HCT116 (cell line): Measurements from ENCODE around the gene TMEM240. TPM values are rescaled to one million over a fixed set of nuclear protein-coding genes. Genes with fewer than 3 reads are reported as not detected.

Experiments
- ATAC-seq: fragments of 200-7000 bp; cut with Tn5 transposase; 2 replicates; pipeline ENCODE4 v1.9.1; 2020; ENCODE audit warnings: mild to moderate bottlenecking, moderate library complexity
- BruUV-seq: library from RNA; stranded (reverse); fragments of 400-500 nt; replicated peaks from 2 replicates; lab custom pipeline; 2021; lab: Mats Ljungman, UMichigan
- CTCF ChIA-PET: fragments of 300-600 bp; sonication (Branson Sonifier 250); formaldehyde crosslinking; loops from one replicate; lab custom pipeline; 2021; ENCODE audit warnings: antibody characterized with exemption; lab: Charles Lee
- POLR2A ChIA-PET: fragments of 300-600, 350-600 bp; sonication (Branson Sonifier 250); formaldehyde crosslinking; loops from one replicate; lab custom pipeline; 2021; ENCODE audit warnings: antibody characterized with exemption; lab: Charles Lee
- RAD21 ChIA-PET, 2 experiments: fragments of 300-600 bp; sonication (Branson Sonifier 250); formaldehyde crosslinking; loops; one replicate each; lab custom pipeline; 2023; ENCODE audit warnings: low total read pairs in 2 of 2; ENCODE audit not compliant: uncharacterized antibody in 2 of 2, unreplicated experiment in 2 of 2, low non-redundant PET in 1 of 2; lab: Charles Lee
- DNase-seq: peaks from one replicate; pipeline ENCODE4 v3.0.0-alpha.2; 2010; ENCODE audit warnings: low read depth, low spot score
- H2AFZ ChIP-seq: fragments of 200-600 bp; shearing (Covaris generic), sonication (generic); 2 replicates; pipeline ENCODE4 v1.6.1; 2017; ENCODE audit warnings: low read depth, mixed run types, mixed read lengths, antibody characterized with exemption, low read length; ENCODE audit not compliant: poor library complexity, severe bottlenecking
- H3K27ac ChIP-seq: 2 replicates; pipeline ENCODE4 v1.5.1; 2012; ENCODE audit warnings: low read depth, low read length
- H3K27me3 ChIP-seq: fragments of 200-600 bp; sonication (generic); 2 replicates; pipeline ENCODE4 v1.6.1; 2016; ENCODE audit warnings: mixed run types, low read length, mixed read lengths; ENCODE audit not compliant: insufficient read depth
- H3K36me3 ChIP-seq, 2 experiments: fragments of 200-500 bp in 1 of 2; fragments of 200-600 bp in 1 of 2; sonication (Bioruptor generic) in 1 of 2; sonication (generic) in 1 of 2; 2 replicates each; pipeline versions ENCODE4 v1.5.1 to v1.6.1; 2014 to 2016; ENCODE audit warnings: low read length in 2 of 2, inconsistent platforms in 1 of 2, mixed read lengths in 1 of 2, mixed run types in 1 of 2; ENCODE audit not compliant: insufficient read depth in 2 of 2, control insufficient read depth in 1 of 2
- H3K4me1 ChIP-seq, 2 experiments: fragments of 200-600 bp in 1 of 2; sonication (generic) in 1 of 2; 2 replicates each; pipeline versions ENCODE4 v1.5.1 to v1.6.1; 2012 to 2017; ENCODE audit warnings: low read length in 2 of 2, inconsistent platforms in 1 of 2, mild to moderate bottlenecking in 1 of 2, mixed read lengths in 1 of 2, mixed run types in 1 of 2, moderate library complexity in 1 of 2; ENCODE audit not compliant: insufficient read depth in 2 of 2, control insufficient read depth in 1 of 2
- H3K4me2 ChIP-seq: fragments of 200-600 bp; sonication (generic); 2 replicates; pipeline ENCODE4 v1.6.1; 2017; ENCODE audit warnings: mixed run types, low read length, mixed read lengths
- H3K4me3 ChIP-seq, 2 experiments: fragments of 200-600 bp in 1 of 2; sonication (generic) in 1 of 2; replicated peaks in 1 of 2; 2 replicates each; pipeline ENCODE4 v1.5.1; 2011 to 2016; ENCODE audit warnings: low read length in 2 of 2, control low read depth in 1 of 2, low read depth in 1 of 2, mild to moderate bottlenecking in 1 of 2, mixed read lengths in 1 of 2, mixed run types in 1 of 2
- H3K79me2 ChIP-seq: fragments of 200-600 bp; sonication (generic); 2 replicates; pipeline ENCODE4 v1.6.1; 2017; ENCODE audit warnings: mild to moderate bottlenecking, mixed run types, low read length, moderate library complexity, mixed read lengths; ENCODE audit not compliant: insufficient read depth
- H3K9ac ChIP-seq: fragments of 200-600 bp; sonication (generic); 2 replicates; pipeline ENCODE4 v1.6.1; 2016; ENCODE audit warnings: low read length, mixed read lengths
- H3K9me2 ChIP-seq: fragments of 200-600 bp; sonication (generic), shearing (Covaris generic); 2 replicates; pipeline ENCODE4 v1.6.1; 2017; ENCODE audit warnings: mixed run types, mild to moderate bottlenecking, moderate library complexity; ENCODE audit not compliant: insufficient read depth
- H3K9me3 ChIP-seq, 2 experiments: fragments of 200-500 bp in 1 of 2; fragments of 200-600 bp in 1 of 2; sonication (Bioruptor generic) in 1 of 2; sonication (generic) in 1 of 2; 2 replicates each; pipeline ENCODE4 v1.6.1; 2014 to 2017; ENCODE audit warnings: low read length in 2 of 2, mixed read lengths in 2 of 2, inconsistent platforms in 1 of 2, low read depth in 1 of 2, mild to moderate bottlenecking in 1 of 2, mixed run types in 1 of 2, moderate library complexity in 1 of 2; ENCODE audit not compliant: control insufficient read depth in 1 of 2, insufficient read depth in 1 of 2
- H4K20me1 ChIP-seq: fragments of 200-600 bp; sonication (generic), shearing (Covaris generic); 2 replicates; pipeline ENCODE4 v1.6.1; 2017; ENCODE audit warnings: mixed run types, mild to moderate bottlenecking, moderate library complexity; ENCODE audit not compliant: insufficient read depth
- EGR1 ChIP-seq: IDR thresholded peaks from 2 replicates; pipeline ENCODE4 v1.6.1; 2012; ENCODE audit warnings: low read depth
- ELF1 ChIP-seq: IDR thresholded peaks from 2 replicates; pipeline ENCODE4 v1.6.1; 2012; ENCODE audit warnings: low read depth, borderline replicate concordance
- FOSL1 ChIP-seq: IDR thresholded peaks from 2 replicates; pipeline ENCODE4 v1.6.1; 2012; ENCODE audit warnings: low read depth
- JUND ChIP-seq: IDR thresholded peaks from 2 replicates; pipeline ENCODE4 v1.6.1; 2012
- POLR2A ChIP-seq: IDR thresholded peaks from 2 replicates; pipeline ENCODE4 v1.7.0; 2011; ENCODE audit warnings: borderline replicate concordance; ENCODE audit not compliant: insufficient read depth, insufficient read length; ENCODE audit errors: extremely low read depth
- POLR2AphosphoS5 ChIP-seq: IDR thresholded peaks from 2 replicates; pipeline ENCODE4 v1.6.1; 2011; ENCODE audit warnings: mild to moderate bottlenecking, low read depth, low read length, moderate library complexity
- RAD21 ChIP-seq: IDR thresholded peaks from 2 replicates; pipeline ENCODE4 v1.6.1; 2012; ENCODE audit warnings: low read depth, mild to moderate bottlenecking
- SIN3A ChIP-seq: IDR thresholded peaks from 2 replicates; pipeline ENCODE4 v1.6.1; 2012; ENCODE audit warnings: low read depth
- SRF ChIP-seq: IDR thresholded peaks from 2 replicates; pipeline ENCODE4 v1.6.1; 2012; ENCODE audit warnings: low read depth
- YY1 ChIP-seq: IDR thresholded peaks from 2 replicates; pipeline ENCODE4 v1.6.1; 2011; ENCODE audit warnings: low read length, low read depth, moderate library complexity, mild to moderate bottlenecking; ENCODE audit not compliant: insufficient replicate concordance; ENCODE audit errors: extremely low read depth
- ZFX ChIP-seq: fragments of 450-650 bp; IDR thresholded peaks from 2 replicates; pipeline ENCODE4 v1.6.1; 2017
- ZNF274 ChIP-seq: fragments of 200-500 bp; sonication (Bioruptor generic); IDR thresholded peaks from 2 replicates; pipeline ENCODE4 v1.6.1; 2014; ENCODE audit warnings: mild to moderate bottlenecking, low read depth, low read length, inconsistent platforms
- intact Hi-C: fragments of 100-400 bp; cut with micrococcal nuclease; formaldehyde crosslinking; loops from 2 replicates; pipeline ENCODE4 v1.10.0; 2022
- total RNA-seq: library from RNA; stranded (reverse); gene quantifications from one replicate; pipeline ENCODE4 v1.2.1, GENCODE V29; 2021; ENCODE audit not compliant: unreplicated experiment
- TF ChIP-seq, protein P1 (sequence below): IDR thresholded peaks from 2 replicates; pipeline ENCODE4 v1.6.1; 2011; ENCODE audit warnings: mild to moderate bottlenecking, low read length, moderate library complexity; ENCODE audit not compliant: insufficient replicate concordance; ENCODE audit errors: extremely low read depth
- TF ChIP-seq, protein P2 (sequence below), 3 experiments: fragments of 200-600 bp in 1 of 3; sonication (generic) in 1 of 3; IDR thresholded peaks in 2 of 3; conservative IDR thresholded peaks in 1 of 3; 2 replicates each; pipeline ENCODE4 v1.5.1; 2012 to 2017; ENCODE audit warnings: low read depth in 2 of 3, low read length in 2 of 3, antibody characterized with exemption in 1 of 3, borderline replicate concordance in 1 of 3, control low read depth in 1 of 3, mild to moderate bottlenecking in 1 of 3, mixed read lengths in 1 of 3, mixed run types in 1 of 3, moderate library complexity in 1 of 3; ENCODE audit not compliant: insufficient read depth in 1 of 3
- TF ChIP-seq, protein P3 (sequence below): IDR thresholded peaks from 2 replicates; pipeline ENCODE4 v1.6.1; 2012

TMEM240 gene
- total RNA-seq, 1 experiment from 2014 or later, result 2.3 TPM

GRCh38 chr1:1562556-1563195 lies 22.3 kb upstream of the TMEM240 start:
- DNase-seq (no peak), ATAC-seq (no peak)
- H3K36me3 ChIP-seq, result peaks cover 9 to 47% of the 10 kb centered on the region in 2 experiments
- peaks cover 23% of the 10 kb centered on the region; the same call in 1 of the 2 replicates for H4K20me1 ChIP-seq
- H3K4me1 ChIP-seq, result peaks cover 0 to 2% of the 10 kb centered on the region in 2 experiments; a peak in 1 of 4 replicates
- ChIA-PET RAD21 (interaction anchor here in 1 of 2 experiments (0.5 kb wide), 1 partner anchor 64 kb away, joined by 4 read pairs; no protein-coding TSS in a partner anchor), CTCF (no interaction called here), POLR2A (no interaction called here)
- no peak overlapping the region for H3K9ac ChIP-seq
- BruUV-seq, result no TSS peak
- intact Hi-C loops, result no loop called here
- peaks cover 83% of the 10 kb centered on the region for H3K79me2 ChIP-seq
- no peaks in the 10 kb centered on the region for H3K9me3 ChIP-seq
- H3K4me2 ChIP-seq, result no peak overlapping the region
- no peak overlapping the region for H3K27ac ChIP-seq
- no peak overlapping the region for H3K4me3 ChIP-seq
- no peaks in the 10 kb centered on the region for H3K9me2 ChIP-seq
- TF ChIP-seq, protein P1, sequence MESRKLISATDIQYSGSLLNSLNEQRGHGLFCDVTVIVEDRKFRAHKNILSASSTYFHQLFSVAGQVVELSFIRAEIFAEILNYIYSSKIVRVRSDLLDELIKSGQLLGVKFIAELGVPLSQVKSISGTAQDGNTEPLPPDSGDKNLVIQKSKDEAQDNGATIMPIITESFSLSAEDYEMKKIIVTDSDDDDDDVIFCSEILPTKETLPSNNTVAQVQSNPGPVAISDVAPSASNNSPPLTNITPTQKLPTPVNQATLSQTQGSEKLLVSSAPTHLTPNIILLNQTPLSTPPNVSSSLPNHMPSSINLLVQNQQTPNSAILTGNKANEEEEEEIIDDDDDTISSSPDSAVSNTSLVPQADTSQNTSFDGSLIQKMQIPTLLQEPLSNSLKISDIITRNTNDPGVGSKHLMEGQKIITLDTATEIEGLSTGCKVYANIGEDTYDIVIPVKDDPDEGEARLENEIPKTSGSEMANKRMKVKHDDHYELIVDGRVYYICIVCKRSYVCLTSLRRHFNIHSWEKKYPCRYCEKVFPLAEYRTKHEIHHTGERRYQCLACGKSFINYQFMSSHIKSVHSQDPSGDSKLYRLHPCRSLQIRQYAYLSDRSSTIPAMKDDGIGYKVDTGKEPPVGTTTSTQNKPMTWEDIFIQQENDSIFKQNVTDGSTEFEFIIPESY, result no peak
- TF ChIP-seq SIN3A (no peak), YY1 (no peak), ELF1 (no peak), RAD21 (no peak), EGR1 (no peak), FOSL1 (no peak), POLR2A (no peak), POLR2AphosphoS5 (no peak), ZNF274 (no peak), SRF (no peak), ZFX (no peak), JUND (no peak)
- TF ChIP-seq, protein P2, sequence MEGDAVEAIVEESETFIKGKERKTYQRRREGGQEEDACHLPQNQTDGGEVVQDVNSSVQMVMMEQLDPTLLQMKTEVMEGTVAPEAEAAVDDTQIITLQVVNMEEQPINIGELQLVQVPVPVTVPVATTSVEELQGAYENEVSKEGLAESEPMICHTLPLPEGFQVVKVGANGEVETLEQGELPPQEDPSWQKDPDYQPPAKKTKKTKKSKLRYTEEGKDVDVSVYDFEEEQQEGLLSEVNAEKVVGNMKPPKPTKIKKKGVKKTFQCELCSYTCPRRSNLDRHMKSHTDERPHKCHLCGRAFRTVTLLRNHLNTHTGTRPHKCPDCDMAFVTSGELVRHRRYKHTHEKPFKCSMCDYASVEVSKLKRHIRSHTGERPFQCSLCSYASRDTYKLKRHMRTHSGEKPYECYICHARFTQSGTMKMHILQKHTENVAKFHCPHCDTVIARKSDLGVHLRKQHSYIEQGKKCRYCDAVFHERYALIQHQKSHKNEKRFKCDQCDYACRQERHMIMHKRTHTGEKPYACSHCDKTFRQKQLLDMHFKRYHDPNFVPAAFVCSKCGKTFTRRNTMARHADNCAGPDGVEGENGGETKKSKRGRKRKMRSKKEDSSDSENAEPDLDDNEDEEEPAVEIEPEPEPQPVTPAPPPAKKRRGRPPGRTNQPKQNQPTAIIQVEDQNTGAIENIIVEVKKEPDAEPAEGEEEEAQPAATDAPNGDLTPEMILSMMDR (IDR thresholded peaks at IDR 0.05 in 2 of 3, conservative IDR thresholded peaks at IDR 0.05 in 1 of 3; ENCODE audit: borderline replicate concordance in 1 of 3, insufficient read depth in 1 of 3, low read depth in 2 of 3, low read length in 2 of 3), result no peak
- TF ChIP-seq, protein P3, sequence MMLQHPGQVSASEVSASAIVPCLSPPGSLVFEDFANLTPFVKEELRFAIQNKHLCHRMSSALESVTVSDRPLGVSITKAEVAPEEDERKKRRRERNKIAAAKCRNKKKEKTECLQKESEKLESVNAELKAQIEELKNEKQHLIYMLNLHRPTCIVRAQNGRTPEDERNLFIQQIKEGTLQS, result no peak
- H2AFZ ChIP-seq, result no peak overlapping the region
- H3K27me3 ChIP-seq, result no peaks in the 10 kb centered on the region
